ENCODE measurements around the gene ME1.
"Not testable (repeated sequence)": the region's sequence is repeated elsewhere in the genome, so short reads cannot be mapped to it uniquely, and the experiment has no call there.

ME1 gene

GRCh38 chr6:83459663-83460062, 28.8 kb upstream of the ME1 start:
- H3K4me3 Mint-ChIP-seq, result no peak overlapping the region
- ATAC-seq (replicated peaks), result no peak

DNA sequence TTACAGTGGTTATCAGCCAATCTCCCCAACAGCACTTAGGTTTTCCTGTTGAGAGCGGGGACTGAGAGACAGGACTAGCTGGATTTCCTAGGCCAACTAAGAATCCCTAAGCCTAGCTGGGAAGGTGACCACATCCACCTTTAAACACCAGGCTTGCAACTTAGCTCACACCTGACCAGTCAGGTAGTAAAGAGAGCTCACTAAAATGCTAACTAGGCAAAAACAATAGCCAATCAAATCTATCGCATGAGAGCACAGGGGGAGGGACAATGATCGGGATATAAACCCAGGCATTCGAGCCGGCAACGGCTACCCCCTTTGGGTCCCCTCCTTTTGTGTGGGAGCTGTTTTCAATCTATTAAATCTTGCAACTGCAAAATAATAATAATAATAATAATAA, 19.2 kb upstream of the ME1 start:
- not testable (repeated sequence) for H3K27ac Mint-ChIP-seq; H3K4me3 Mint-ChIP-seq; H3K36me3 Mint-ChIP-seq; H3K27me3 Mint-ChIP-seq; ATAC-seq (replicated peaks); H3K4me1 Mint-ChIP-seq; DNase-seq; H3K9me3 Mint-ChIP-seq

More at GRCh38 chr6:83459663-83460062, 28.8 kb upstream of the ME1 start:
- no peak for DNase-seq
- no peak overlapping the region for H3K27ac Mint-ChIP-seq
- H3K4me1 Mint-ChIP-seq, result no peaks in the 10 kb centered on the region
- no peaks in the 10 kb centered on the region for H3K9me3 Mint-ChIP-seq
- no peaks in the 10 kb centered on the region for H3K36me3 Mint-ChIP-seq
- peaks cover 5% of the 10 kb centered on the region in 2 donors for H3K27me3 Mint-ChIP-seq

DNA sequence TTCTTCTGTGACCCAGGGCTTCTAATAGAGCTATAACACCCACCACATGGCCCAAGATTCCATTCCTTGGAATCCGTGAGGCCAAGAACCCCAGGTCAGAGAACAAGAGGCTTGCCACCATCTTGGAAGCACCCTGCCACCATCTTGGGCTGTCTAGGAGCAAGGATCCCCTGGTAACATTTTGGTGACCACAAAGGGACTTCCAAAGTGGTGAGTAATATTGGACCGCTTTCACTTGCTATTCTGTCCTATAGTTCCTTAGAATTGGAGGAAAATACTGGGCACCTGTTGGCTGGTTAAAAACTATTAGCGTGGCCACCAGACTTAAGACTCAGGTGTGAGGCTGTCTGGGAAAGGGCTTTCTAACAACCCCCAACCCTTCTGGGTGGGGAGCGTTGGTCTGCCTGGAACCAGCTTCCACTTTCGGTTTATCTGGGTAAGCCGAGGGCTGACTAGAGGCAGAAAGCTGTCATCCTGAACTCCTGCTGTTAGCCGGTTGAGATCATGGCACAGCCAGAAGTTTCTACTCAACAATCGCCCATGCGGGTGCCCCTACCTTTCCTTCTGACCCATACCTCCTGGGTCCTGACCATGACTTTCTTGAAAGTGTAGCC, 13.3 kb upstream of the ME1 start:
- H3K4me1 Mint-ChIP-seq; H3K27ac Mint-ChIP-seq; H3K27me3 Mint-ChIP-seq; H3K36me3 Mint-ChIP-seq; ATAC-seq (replicated peaks); H3K9me3 Mint-ChIP-seq; DNase-seq; H3K4me3 Mint-ChIP-seq: not testable (repeated sequence)

- Mint-ChIP-seq H3K27me3 (no peaks in the 10 kb centered on the region), H3K4me3 (no peak overlapping the region), H3K27ac (no peak overlapping the region), H3K4me1 (no peaks in the 10 kb centered on the region), H3K9me3 (peaks cover 0 to 5% of the 10 kb centered on the region in 2 donors), H3K36me3 (no peaks in the 10 kb centered on the region)
- DNase-seq (no peak), ATAC-seq (replicated peaks) (no peak)
Measured at GRCh38 chr6:83443516-83443915, 12.7 kb upstream of the ME1 start.

DNA sequence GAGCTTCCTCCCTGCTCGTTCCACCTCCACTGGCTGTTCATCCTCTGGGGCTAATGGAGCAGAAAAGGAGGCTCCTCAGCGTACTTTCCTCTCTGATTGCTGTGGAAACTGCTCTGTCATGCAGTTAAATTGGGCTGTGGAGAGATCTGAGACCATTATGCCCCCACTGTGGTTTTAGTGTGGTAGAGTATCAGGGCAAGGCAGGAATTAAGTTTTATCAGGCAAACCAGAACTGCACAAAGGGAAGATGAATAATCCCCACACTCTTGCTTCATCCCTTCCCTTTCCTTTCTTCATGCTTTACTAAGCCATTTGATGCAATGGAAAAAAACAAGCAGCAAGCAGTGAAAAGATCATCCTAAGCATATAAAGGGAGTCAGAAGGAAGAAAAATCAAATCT, 11.9 kb upstream of the ME1 start:
- no peak overlapping the region for H3K4me3 Mint-ChIP-seq
- no peaks in the 10 kb centered on the region for H3K27me3 Mint-ChIP-seq
- no peak for ATAC-seq (replicated peaks)
- no peak for DNase-seq
- H3K9me3 Mint-ChIP-seq, result peaks cover 0 to 5% of the 10 kb centered on the region in 2 donors
- H3K27ac Mint-ChIP-seq, result no peak overlapping the region
- H3K4me1 Mint-ChIP-seq, result no peaks in the 10 kb centered on the region
- no peaks in the 10 kb centered on the region for H3K36me3 Mint-ChIP-seq

- no peak for ATAC-seq (replicated peaks)
- H3K27me3 Mint-ChIP-seq, result no peaks in the 10 kb centered on the region
- H3K4me3 Mint-ChIP-seq, result no peak overlapping the region
- no peak for DNase-seq
- H3K4me1 Mint-ChIP-seq, result no peaks in the 10 kb centered on the region
- no peaks in the 10 kb centered on the region for H3K36me3 Mint-ChIP-seq
- no peak overlapping the region for H3K27ac Mint-ChIP-seq
- H3K9me3 Mint-ChIP-seq, result peaks cover 0 to 5% of the 10 kb centered on the region in 2 donors
Measured at GRCh38 chr6:83439201-83439600, 8.3 kb upstream of the ME1 start.

DNA sequence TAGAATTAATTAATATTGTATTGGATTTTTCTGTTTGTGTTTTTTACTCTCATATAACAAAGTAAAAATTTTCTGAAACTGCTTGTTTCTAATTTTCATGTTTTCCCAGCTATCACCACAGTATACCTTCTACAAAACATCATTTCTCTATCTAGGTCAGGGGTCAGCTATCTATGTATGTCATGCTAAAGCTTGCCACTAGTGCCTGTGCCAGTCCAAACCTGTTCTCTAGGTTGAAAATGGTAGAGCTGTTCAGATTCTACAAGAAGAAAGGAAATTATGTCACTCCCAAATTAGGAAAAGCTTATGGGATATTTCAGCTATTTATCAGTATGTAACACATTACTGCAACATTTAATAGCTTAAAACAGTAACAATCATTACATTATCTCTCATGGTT, 5.8 kb upstream of the ME1 start:
- ATAC-seq (replicated peaks) (no peak), DNase-seq (no peak)
- Mint-ChIP-seq H3K9me3 (peaks cover 0 to 2% of the 10 kb centered on the region in 2 donors), H3K4me1 (no peaks in the 10 kb centered on the region), H3K27me3 (no peaks in the 10 kb centered on the region), H3K4me3 (no peak overlapping the region), H3K36me3 (no peaks in the 10 kb centered on the region), H3K27ac (no peak overlapping the region)

GRCh38 chr6:83433177-83433576, 2.3 kb upstream of the ME1 start:
- Mint-ChIP-seq H3K4me1 (peaks cover 3 to 7% of the 10 kb centered on the region in 2 donors), H3K36me3 (peaks cover 0 to 3% of the 10 kb centered on the region in 2 donors), H3K27me3 (peaks cover 27 to 29% of the 10 kb centered on the region in 2 donors), H3K27ac (no peak overlapping the region), H3K9me3 (peaks cover 0 to 1% of the 10 kb centered on the region in 2 donors), H3K4me3 (no peak overlapping the region)
- DNase-seq (no peak), ATAC-seq (replicated peaks) (no peak)

DNA sequence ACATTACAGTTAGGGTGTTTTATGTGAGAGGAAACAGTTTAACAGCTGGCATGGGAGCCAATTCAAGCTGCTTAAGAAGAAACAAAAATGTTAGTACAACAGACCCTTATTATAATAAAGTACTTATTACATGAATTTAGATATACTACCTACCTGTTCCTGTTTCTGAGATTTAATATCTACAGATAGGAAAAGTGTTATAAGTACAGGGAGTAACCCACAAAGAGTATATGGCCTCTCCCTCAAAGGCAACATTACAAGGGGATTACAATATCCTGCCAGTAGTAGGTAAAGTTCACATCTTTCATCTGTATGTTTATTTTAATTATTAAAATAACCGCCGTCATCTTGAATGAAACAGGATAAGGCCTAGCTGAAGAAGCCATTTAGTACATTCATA, 1.8 kb upstream of the ME1 start:
- H3K27ac Mint-ChIP-seq, result no peak overlapping the region
- peaks cover 3 to 7% of the 10 kb centered on the region in 2 donors for H3K4me1 Mint-ChIP-seq
- peaks cover 0 to 3% of the 10 kb centered on the region in 2 donors for H3K36me3 Mint-ChIP-seq
- no peak overlapping the region for H3K4me3 Mint-ChIP-seq
- H3K9me3 Mint-ChIP-seq, result peaks cover 0 to 1% of the 10 kb centered on the region in 2 donors
- ATAC-seq (replicated peaks) (no peak), DNase-seq (no peak)
- H3K27me3 Mint-ChIP-seq, result peaks cover 29 to 33% of the 10 kb centered on the region in 2 donors

DNA sequence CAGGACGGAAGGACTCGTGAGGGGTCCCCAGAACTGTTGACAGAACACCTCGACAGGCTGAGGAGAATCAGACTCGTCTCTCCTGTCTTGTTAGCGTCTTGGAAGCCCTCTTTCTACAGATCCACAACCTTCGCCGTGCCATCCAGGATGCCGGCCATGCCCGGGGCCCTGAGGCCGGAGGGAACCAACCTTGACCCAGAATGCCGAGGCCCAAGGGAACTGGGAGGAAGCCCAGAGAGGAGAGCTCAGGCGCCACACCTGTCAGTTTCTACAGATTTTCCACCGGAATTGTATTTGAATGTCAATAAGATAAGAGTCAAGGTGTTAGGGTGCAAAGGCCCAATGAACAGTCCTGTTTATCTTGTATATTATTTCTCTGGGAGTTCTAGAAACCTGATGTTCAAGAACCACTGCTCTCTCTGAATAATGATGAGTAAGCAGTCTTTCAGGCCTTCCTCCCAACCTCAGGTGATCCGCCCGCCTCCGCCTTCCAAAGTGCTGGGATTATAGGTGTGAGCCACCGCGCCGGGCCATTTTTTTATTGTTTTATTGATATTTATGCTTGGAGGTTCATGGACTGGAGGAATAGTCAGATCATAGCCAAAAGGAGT, 799 bp upstream of the ME1 start:
- Mint-ChIP-seq H3K9me3 (peaks cover 0 to 1% of the 10 kb centered on the region in 2 donors), H3K27ac (no peak overlapping the region), H3K4me3 (no peak overlapping the region), H3K4me1 (peaks cover 3 to 7% of the 10 kb centered on the region in 2 donors), H3K36me3 (peaks cover 0 to 3% of the 10 kb centered on the region in 2 donors), H3K27me3 (peaks cover 29 to 33% of the 10 kb centered on the region in 2 donors)
- DNase-seq, result no peak
- ATAC-seq (replicated peaks), result no peak

DNA sequence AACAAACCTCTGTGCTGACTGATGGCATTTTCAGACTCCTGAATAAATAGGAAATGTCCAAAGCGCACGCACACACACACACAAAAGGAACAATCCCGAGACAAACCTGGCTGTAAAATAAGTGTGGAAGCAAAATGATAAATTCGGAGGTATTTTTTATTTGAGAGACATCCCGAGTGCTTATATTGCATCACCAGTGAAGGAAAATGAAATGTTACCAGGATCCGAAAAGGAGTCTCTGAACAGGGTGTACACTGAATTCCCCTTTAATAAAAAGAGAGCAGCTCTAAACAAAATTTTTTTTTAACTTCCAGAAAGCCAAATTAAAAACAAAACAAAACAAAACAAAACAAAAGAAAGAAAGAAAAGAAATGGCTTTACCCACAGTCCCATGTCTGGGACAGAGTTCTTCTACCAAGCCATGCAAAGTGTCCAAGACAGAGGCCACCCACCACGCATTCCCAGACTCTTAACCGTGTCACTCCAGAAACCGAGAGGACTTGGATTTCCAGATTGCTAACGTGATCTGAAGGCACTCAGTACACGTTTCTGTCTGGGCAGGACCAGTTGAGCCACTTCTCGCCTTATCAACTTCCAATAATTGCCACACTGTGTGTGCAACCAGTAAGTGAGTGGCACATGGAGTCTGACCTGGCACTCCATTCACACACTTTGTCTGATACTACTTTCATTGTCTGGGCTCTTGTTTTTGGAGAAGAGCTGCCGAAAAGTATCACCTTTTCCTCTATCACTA, 817 bp downstream of the ME1 start:
- peaks cover 3 to 7% of the 10 kb centered on the region in 2 donors for H3K4me1 Mint-ChIP-seq
- ATAC-seq (replicated peaks) (peak in 1 of 2 donors; percentile 25), DNase-seq (no peak)
- peak overlapping the region in 1 of 2 donors; percentile 69 for H3K4me3 Mint-ChIP-seq
- peaks cover 0 to 6% of the 10 kb centered on the region in 2 donors for H3K36me3 Mint-ChIP-seq
- H3K27me3 Mint-ChIP-seq, result peaks cover 29 to 33% of the 10 kb centered on the region in 2 donors
- H3K27ac Mint-ChIP-seq, result no peak overlapping the region
- H3K9me3 Mint-ChIP-seq, result peaks cover 5 to 9% of the 10 kb centered on the region in 2 donors

- Mint-ChIP-seq H3K27ac (no peak overlapping the region), H3K9me3 (peaks cover 6 to 11% of the 10 kb centered on the region in 2 donors), H3K4me3 (no peak overlapping the region), H3K36me3 (peaks cover 0 to 6% of the 10 kb centered on the region in 2 donors), H3K27me3 (peaks cover 29 to 33% of the 10 kb centered on the region in 2 donors), H3K4me1 (peaks cover 3 to 7% of the 10 kb centered on the region in 2 donors)
- DNase-seq (no peak), ATAC-seq (replicated peaks) (no peak)
Measured at GRCh38 chr6:83429269-83429668, 1.6 kb downstream of the ME1 start.

- Mint-ChIP-seq H3K9me3 (peaks cover 5 to 11% of the 10 kb centered on the region in 2 donors), H3K27ac (no peak overlapping the region), H3K4me3 (no peak overlapping the region), H3K27me3 (peaks cover 13 to 14% of the 10 kb centered on the region in 2 donors), H3K36me3 (peaks cover 0 to 3% of the 10 kb centered on the region in 2 donors), H3K4me1 (no peaks in the 10 kb centered on the region)
- DNase-seq, result no peak
- no peak for ATAC-seq (replicated peaks)
Measured at GRCh38 chr6:83424392-83425018, 6.3 kb downstream of the ME1 start.

DNA sequence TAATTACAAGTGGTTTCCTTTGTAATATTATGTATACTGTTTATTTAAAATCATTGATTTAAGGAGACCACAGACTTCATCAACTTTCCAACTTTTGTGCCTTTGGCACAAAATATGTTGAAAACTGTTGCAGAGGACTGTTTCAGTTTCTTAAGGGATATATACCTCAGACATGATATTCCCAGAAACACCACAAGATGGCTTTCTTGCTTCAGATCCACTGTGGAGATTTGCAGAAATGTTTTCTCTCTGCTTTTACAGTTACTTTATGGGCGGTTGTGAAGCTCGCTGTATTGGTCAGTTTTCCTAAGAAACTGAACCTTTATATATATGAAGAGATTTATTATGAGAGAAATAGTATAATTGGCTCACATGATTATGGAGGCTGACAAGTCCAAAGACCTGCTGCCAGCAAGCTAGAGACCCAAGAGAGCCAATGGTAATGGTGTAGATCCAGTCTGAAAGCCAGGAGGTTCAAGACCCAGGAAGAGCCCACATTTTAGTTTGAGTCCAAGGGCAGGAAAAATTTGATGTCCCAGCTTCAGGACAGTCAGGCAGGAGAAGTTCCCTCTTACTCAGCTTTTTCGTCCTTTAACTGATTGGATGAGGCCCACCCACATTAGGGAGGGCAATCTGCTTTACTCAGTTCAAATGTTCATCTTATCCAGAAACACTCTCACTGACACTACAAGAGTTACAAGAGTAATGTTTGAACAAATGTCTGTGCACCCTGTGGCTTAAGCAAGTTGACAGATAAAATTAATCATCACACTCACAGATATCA, 12.8 kb downstream of the ME1 start:
- no peak for ATAC-seq (replicated peaks)
- H3K4me3 Mint-ChIP-seq, result no peak overlapping the region
- no peak overlapping the region for H3K27ac Mint-ChIP-seq
- no peaks in the 10 kb centered on the region for H3K27me3 Mint-ChIP-seq
- H3K9me3 Mint-ChIP-seq, result no peaks in the 10 kb centered on the region
- no peaks in the 10 kb centered on the region for H3K36me3 Mint-ChIP-seq
- no peaks in the 10 kb centered on the region for H3K4me1 Mint-ChIP-seq
- DNase-seq, result no peak
